Thoracic aorta (tissue), 2 donors: ENCODE data around the gene WWC1. TPM values are rescaled to one million over a fixed set of nuclear protein-coding genes. Genes with fewer than 3 reads are reported as not detected.

Experiments used
- ATAC-seq: fragments of 150-250 bp; one replicate; pipeline ENCODE4 v1.8.0; 2017; ENCODE audit warnings: low read depth; ENCODE audit not compliant: insufficient number of reproducible peaks, low FRiP score
- DNase-seq: peaks from one replicate; pipeline ENCODE4 v3.0.0-alpha.2; 2020; ENCODE audit warnings: low spot score
- H3K27ac ChIP-seq, 2 donors: fragments of 200-600 bp; sonication (generic); 1 replicate in 1 of 2; 2 replicates in 1 of 2; pipeline ENCODE4 v1.5.1; 2016; ENCODE audit warnings: mild to moderate bottlenecking in 2 of 2, moderate library complexity in 2 of 2
- H3K27me3 ChIP-seq: fragments of 200-600 bp; sonication (generic); replicated peaks from 2 replicates; pipeline ENCODE4 v1.6.0; 2016; ENCODE audit warnings: mild to moderate bottlenecking; ENCODE audit not compliant: insufficient read depth
- H3K36me3 ChIP-seq: fragments of 200-600 bp; sonication (generic); one replicate; pipeline ENCODE4 v1.5.1; 2016
- H3K4me1 ChIP-seq, 2 donors: fragments of 200-600 bp; sonication (generic); 1 replicate in 1 of 2; 2 replicates in 1 of 2; pipeline versions ENCODE4 v1.5.1 to v1.6.0; 2016; ENCODE audit warnings: low read depth in 2 of 2, mild to moderate bottlenecking in 1 of 2; ENCODE audit not compliant: control insufficient read depth in 1 of 2
- H3K4me3 ChIP-seq: fragments of 200-600 bp; sonication (generic); 2 replicates; pipeline ENCODE4 v1.5.1; 2016; ENCODE audit warnings: mild to moderate bottlenecking
- H3K9me3 ChIP-seq: fragments of 200-600 bp; sonication (generic); 2 replicates; pipeline ENCODE4 v1.5.1; 2016
- CTCF ChIP-seq: fragments of 200-600 bp; sonication (generic); IDR thresholded peaks from one replicate; pipeline ENCODE4 v1.5.1; 2019; ENCODE audit warnings: antibody characterized with exemption
- total RNA-seq, 2 donors: library from RNA; depleted of rRNA; stranded (reverse); fragments of >200 nt; gene quantifications; one replicate each; pipeline versions ENCODE4 v1.1.0 to v1.2.3, GENCODE V29; 2016

Gene WWC1
- total RNA-seq, 2 donors from 2014 or later, result 3.6 TPM; not detected in 1

DNA sequence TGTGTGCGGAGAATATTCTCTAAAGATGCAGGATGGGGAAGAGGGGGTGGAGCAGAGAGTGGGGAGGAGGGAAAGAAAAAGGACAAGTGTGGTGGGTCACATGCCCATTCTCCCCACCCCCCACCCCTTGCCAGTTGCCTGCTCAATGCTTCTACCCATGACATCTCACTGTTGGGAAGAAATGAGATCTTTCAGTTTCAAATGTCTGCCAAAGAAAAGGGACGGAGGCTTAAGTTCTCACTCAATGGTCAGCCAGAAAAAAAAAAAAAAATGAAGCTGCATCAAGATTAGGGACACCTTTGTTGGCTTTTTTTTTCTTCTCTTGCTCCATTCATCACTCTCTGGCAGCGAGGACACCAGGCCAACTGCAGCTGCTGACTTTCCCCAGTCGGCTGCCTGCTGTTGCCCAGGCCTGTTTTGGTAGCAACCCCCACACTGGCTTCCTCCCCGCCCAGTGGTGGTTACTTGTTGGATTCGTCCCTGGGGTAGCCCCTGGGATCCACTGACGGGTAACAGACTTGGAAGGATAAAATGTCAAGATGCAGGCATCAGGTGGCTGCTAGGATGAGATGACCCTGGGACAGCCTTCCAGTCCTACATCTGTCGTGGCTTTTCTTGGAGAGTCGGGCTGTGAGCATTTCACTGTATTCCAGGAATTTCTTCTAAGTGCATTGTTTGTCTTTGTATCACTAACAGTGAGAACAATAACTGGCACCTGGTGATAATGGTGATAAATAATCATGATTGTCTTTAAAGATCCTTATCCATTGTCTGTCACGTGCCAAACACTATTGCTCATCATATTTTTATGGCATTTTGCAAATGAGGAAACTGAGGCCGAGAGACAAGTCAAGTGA lies 9.1 kb downstream of the WWC1 start:
- H3K9me3 ChIP-seq, result no peaks in the 10 kb centered on the region
- no peak for TF ChIP-seq CTCF
- no peaks in the 10 kb centered on the region for H3K36me3 ChIP-seq
- DNase-seq, result no peak
- H3K27ac ChIP-seq, result no peak overlapping the region
- no peaks in the 10 kb centered on the region for H3K27me3 ChIP-seq
- no peaks in the 10 kb centered on the region for H3K4me1 ChIP-seq
- no peak for ATAC-seq
- no peak overlapping the region for H3K4me3 ChIP-seq

DNA sequence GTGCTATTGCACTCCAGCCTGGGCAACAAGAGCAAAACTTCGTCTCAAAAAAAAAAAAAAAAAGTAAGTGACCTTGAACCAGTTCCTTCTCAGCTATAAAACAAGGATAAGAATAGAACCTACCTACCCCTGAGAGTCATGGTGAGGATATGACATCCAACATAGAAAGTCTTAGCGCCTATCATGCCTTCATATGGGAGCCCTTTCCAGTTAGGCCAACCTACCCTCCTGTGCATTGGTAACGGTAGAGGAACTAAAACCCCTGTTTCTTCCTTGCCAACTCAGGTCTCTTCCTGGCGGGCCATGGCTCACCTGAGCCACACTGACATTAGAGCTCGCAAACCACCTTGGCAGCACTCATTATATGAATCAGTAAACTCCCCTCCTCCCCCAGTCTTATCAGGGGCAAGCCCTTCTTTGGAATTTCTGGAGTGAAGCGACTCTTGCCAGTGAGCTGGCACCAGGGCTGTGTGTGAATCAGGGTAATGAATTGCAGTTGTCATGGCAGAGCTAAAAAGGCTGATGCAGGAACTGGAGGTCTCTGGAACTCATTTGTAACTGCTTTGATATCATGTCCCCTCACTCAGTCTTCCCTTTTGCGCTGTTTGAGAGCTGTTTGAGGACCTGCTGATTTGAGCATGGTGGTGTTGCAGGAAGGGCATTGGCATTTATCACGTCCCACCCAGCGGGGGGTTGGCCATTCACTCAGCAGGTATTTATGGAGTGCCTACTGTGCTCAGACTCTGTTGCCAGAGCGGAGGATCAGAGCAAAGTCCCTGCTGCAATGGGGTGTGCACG lies 10.3 kb downstream of the WWC1 start:
- TF ChIP-seq CTCF, result no peak
- Histone ChIP-seq H3K36me3 (no peaks in the 10 kb centered on the region), H3K9me3 (no peaks in the 10 kb centered on the region), H3K27me3 (no peaks in the 10 kb centered on the region), H3K4me3 (no peak overlapping the region), H3K27ac (no peak overlapping the region), H3K4me1 (no peaks in the 10 kb centered on the region)
- no peak for DNase-seq
- no peak for ATAC-seq

DNA sequence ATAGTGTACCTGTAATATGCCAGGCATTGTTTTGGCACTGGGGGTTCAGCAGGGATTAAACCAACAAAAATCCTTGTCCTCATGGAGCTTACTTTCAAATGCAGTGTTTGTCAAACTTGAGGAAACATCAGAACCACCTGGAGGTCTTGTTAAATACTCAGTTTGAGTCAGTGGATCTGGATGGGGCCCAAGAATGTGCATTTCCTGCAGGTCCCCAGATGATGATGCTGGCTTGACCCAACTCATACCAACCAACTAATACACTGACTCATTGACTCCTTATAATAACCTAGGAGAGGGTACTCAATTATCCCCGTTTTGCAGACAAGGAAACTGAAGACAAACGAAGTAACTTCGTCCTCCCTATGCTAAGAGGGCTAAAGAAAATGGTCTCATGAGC lies 11.3 kb downstream of the WWC1 start:
- TF ChIP-seq CTCF, result no peak
- no peak overlapping the region for H3K4me3 ChIP-seq

DNA sequence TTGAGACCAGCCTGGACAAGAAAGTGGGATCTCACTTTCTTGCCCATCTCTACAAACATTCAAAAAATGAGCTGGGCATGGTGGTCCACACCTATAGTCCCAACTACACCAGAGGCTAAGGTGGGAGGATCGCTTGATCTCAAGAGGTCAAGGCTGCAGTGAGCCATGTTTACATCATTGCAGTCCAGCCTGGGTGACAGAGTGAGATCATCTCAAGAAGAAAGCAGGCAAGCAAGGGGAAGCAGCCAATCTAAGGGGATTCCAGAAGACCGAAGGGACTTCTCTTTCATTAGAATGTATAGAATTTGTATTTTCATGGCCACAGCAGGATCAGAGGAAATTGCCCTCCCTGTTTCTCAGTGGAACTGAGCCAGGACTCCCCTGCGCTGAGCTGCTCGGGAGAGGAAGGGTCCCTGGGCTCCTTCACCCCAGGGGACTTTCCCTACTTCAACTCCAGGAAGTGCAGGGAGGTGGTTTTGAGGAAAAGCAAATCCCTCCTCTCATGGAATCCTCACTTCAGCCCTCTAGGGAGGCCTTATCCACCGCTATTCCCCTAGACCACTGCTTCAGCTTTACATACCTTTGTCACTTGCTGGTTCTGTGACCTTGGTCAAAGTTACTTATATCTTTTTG lies 12.1 kb downstream of the WWC1 start:
- Histone ChIP-seq H3K4me3 (no peak overlapping the region), H3K27ac (no peak overlapping the region), H3K4me1 (no peaks in the 10 kb centered on the region), H3K36me3 (no peaks in the 10 kb centered on the region), H3K27me3 (no peaks in the 10 kb centered on the region), H3K9me3 (no peaks in the 10 kb centered on the region)
- TF ChIP-seq CTCF, result no peak
- no peak for DNase-seq
- no peak for ATAC-seq

More for the DNA sequence above, 11.3 kb downstream of the WWC1 start:
- no peaks in the 10 kb centered on the region for H3K36me3 ChIP-seq
- DNase-seq, result no peak
- H3K9me3 ChIP-seq, result no peaks in the 10 kb centered on the region
- no peak for ATAC-seq
- H3K27me3 ChIP-seq, result no peaks in the 10 kb centered on the region
- no peak overlapping the region for H3K27ac ChIP-seq
- H3K4me1 ChIP-seq, result no peaks in the 10 kb centered on the region

DNA sequence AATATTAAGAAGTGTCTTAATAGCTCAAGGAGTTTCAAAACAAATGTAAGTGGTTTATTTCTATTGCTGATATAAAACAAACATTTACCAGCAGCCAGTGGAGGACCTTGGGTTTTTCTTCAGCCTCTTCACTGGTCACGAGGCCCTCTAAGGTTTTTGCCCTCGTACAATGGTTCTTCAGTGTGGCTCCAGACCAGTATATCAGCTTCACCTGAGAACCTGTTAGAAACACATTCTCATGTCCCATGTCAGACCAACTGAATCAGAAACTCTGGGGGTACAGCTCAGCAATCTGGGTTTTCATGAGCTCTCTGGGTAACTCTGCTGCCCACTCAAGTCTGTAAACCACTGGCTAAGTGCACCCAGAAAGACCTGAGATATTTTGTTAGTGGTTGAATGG lies 12.9 kb downstream of the WWC1 start:
- DNase-seq, result no peak
- H3K4me1 ChIP-seq, result no peaks in the 10 kb centered on the region
- no peak overlapping the region for H3K27ac ChIP-seq
- H3K27me3 ChIP-seq, result no peaks in the 10 kb centered on the region
- H3K9me3 ChIP-seq, result no peaks in the 10 kb centered on the region
- no peak for ATAC-seq
- H3K4me3 ChIP-seq, result no peak overlapping the region
- TF ChIP-seq CTCF, result no peak
- no peaks in the 10 kb centered on the region for H3K36me3 ChIP-seq
